GM12892 (cell line): ENCODE measurements around the gene TBC1D9B.

Source experiments
- POLR2A ChIP-seq: IDR thresholded peaks from 2 replicates; pipeline ENCODE4 v1.6.1; 2011; ENCODE audit warnings: low read depth, low read length, control low read depth
- POLR2AphosphoS5 ChIP-seq: IDR thresholded peaks from 2 replicates; pipeline ENCODE4 v1.6.1; 2011; ENCODE audit warnings: low read depth, low read length, control low read depth

DNA sequence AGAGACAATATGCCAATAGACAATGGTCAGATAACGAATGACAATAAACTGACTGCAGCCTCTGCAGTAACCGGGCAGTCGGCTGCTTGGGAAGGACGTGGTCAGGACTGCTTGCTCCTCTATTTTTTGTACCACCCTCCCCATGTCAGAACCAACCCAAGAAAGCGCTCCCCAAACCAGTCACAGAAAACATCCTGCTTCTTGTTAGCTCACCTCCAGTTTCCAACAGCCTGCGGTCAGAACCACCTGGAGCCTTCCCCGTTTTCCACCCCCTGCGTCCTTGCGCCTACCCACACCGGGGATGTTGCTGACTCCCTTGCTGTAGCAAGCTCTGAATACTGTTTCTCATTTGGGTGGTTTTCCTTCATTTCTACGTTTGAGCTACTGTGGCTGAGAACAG is 47.4 kb downstream of the TBC1D9B start:
- TF ChIP-seq POLR2A: no peak
- TF ChIP-seq POLR2AphosphoS5: no peak
